Urinary bladder (tissue), 4 donors: ENCODE results near the gene CCDC69. TPM values are rescaled to one million over a fixed set of nuclear protein-coding genes. Genes with fewer than 3 reads are reported as not detected.
"Not testable (repeated sequence)": the region's sequence is repeated elsewhere in the genome, so short reads cannot be mapped to it uniquely, and the experiment has no call there.

Experiments used
- DNase-seq: peaks from one replicate; pipeline ENCODE4 v3.0.0-alpha.2; 2015; ENCODE audit errors: extremely low spot score
- H3K27ac ChIP-seq: one replicate; pipeline ENCODE4 v1.5.1; 2013; ENCODE audit warnings: low read depth, mild to moderate bottlenecking, moderate library complexity
- H3K36me3 ChIP-seq: one replicate; pipeline ENCODE4 v1.6.1; 2013; ENCODE audit warnings: mild to moderate bottlenecking, moderate library complexity; ENCODE audit not compliant: insufficient read depth
- H3K4me1 ChIP-seq: one replicate; pipeline ENCODE4 v1.6.1; 2013; ENCODE audit warnings: mild to moderate bottlenecking, moderate library complexity; ENCODE audit not compliant: insufficient read depth
- H3K4me3 ChIP-seq: one replicate; pipeline ENCODE4 v1.5.1; 2013; ENCODE audit warnings: low read depth, low read length
- WGBS: extraction: QIAGEN DNeasy Blood & Tissue Kit; methylation state at CpG from one replicate; pipeline ENCODE4 v1.1.7; 2013; 5-methylcytosine and 5-hydroxymethylcytosine counted together
- polyA plus RNA-seq: library from polyadenylated mRNA; stranded (reverse); fragments of 200-250 nt; gene quantifications from one replicate; pipeline ENCODE4 v1.2.3, GENCODE V29; 2013
- total RNA-seq: library from RNA; depleted of rRNA; stranded (reverse); fragments of >200 nt; gene quantifications from one replicate; pipeline ENCODE4 v1.2.3, GENCODE V29; 2014
- donor health status: healthy with polysubstance abuse.
- donor health status: healthy.

Gene CCDC69
- total and polyA plus RNA-seq, 2 donors = 13.9 to 155 TPM

GRCh38 chr5:151204051-151204450 is 19.8 kb downstream of the CCDC69 start:
- DNase-seq = no peak
- no peak overlapping the region for H3K4me3 ChIP-seq
- 85% methylated on average over 5 of the region's 5 CpGs for WGBS
- no peak overlapping the region for H3K27ac ChIP-seq
- no peaks in the 10 kb centered on the region for H3K36me3 ChIP-seq
- no peaks in the 10 kb centered on the region for H3K4me1 ChIP-seq

GRCh38 chr5:151202381-151203139 is 21.3 kb downstream of the CCDC69 start:
- Histone ChIP-seq H3K36me3 (no peaks in the 10 kb centered on the region), H3K4me1 (no peaks in the 10 kb centered on the region), H3K27ac (no peak overlapping the region), H3K4me3 (no peak overlapping the region)
- no peak for DNase-seq
- 71% methylated on average over 5 of the region's 5 CpGs for WGBS

GRCh38 chr5:151200913-151201595 is 22.8 kb downstream of the CCDC69 start:
- WGBS = 65% methylated on average over 6 of the region's 6 CpGs
- H3K27ac ChIP-seq = no peak overlapping the region
- H3K4me3 ChIP-seq = no peak overlapping the region
- no peaks in the 10 kb centered on the region for H3K4me1 ChIP-seq
- DNase-seq = no peak
- no peaks in the 10 kb centered on the region for H3K36me3 ChIP-seq

- H3K36me3 ChIP-seq = no peaks in the 10 kb centered on the region
- no peak overlapping the region for H3K4me3 ChIP-seq
- no peaks in the 10 kb centered on the region for H3K4me1 ChIP-seq
- no peak overlapping the region for H3K27ac ChIP-seq
- WGBS = 87% methylated on average over 7 of the region's 7 CpGs
- DNase-seq = no peak
Observed at GRCh38 chr5:151199581-151200185, 24.2 kb downstream of the CCDC69 start.

GRCh38 chr5:151198861-151199260 is 25.0 kb downstream of the CCDC69 start:
- H3K27ac ChIP-seq = no peak overlapping the region
- WGBS = 78% methylated on average over 5 of the region's 5 CpGs

GRCh38 chr5:151197291-151197600 is 26.6 kb downstream of the CCDC69 start:
- H3K27ac ChIP-seq, DNase-seq, H3K36me3 ChIP-seq, H3K4me1 ChIP-seq, H3K4me3 ChIP-seq: not testable (repeated sequence)
- WGBS = 93% methylated on average over 9 of the region's 9 CpGs

More at GRCh38 chr5:151198861-151199260, 25.0 kb downstream of the CCDC69 start:
- Histone ChIP-seq H3K4me3 (no peak overlapping the region), H3K36me3 (no peaks in the 10 kb centered on the region), H3K4me1 (no peaks in the 10 kb centered on the region)
- DNase-seq = no peak

GRCh38 chr5:151196556-151197290 is 27.2 kb downstream of the CCDC69 start:
- no peak overlapping the region for H3K27ac ChIP-seq
- 76% methylated on average over 5 of the region's 5 CpGs for WGBS
- no peaks in the 10 kb centered on the region for H3K36me3 ChIP-seq
- H3K4me1 ChIP-seq = no peaks in the 10 kb centered on the region
- H3K4me3 ChIP-seq = no peak overlapping the region
- no peak for DNase-seq

GRCh38 chr5:151195622-151196021 is 28.3 kb downstream of the CCDC69 start:
- H3K36me3 ChIP-seq = no peaks in the 10 kb centered on the region
- no peak overlapping the region for H3K4me3 ChIP-seq
- 86% methylated on average over 5 of the region's 5 CpGs for WGBS
- H3K27ac ChIP-seq = no peak overlapping the region
- DNase-seq = no peak
- H3K4me1 ChIP-seq = no peaks in the 10 kb centered on the region

GRCh38 chr5:151192626-151193025 is 31.3 kb downstream of the CCDC69 start:
- Histone ChIP-seq H3K27ac (no peak overlapping the region), H3K4me3 (no peak overlapping the region)

GRCh38 chr5:151191661-151192060 is 32.2 kb downstream of the CCDC69 start:
- Histone ChIP-seq H3K36me3 (no peaks in the 10 kb centered on the region), H3K27ac (no peak overlapping the region), H3K4me1 (no peaks in the 10 kb centered on the region), H3K4me3 (no peak overlapping the region)
- DNase-seq = no peak
- 100% methylated on average over 1 of the region's 1 CpG for WGBS

More at GRCh38 chr5:151192626-151193025, 31.3 kb downstream of the CCDC69 start:
- Histone ChIP-seq H3K4me1 (no peaks in the 10 kb centered on the region), H3K36me3 (no peaks in the 10 kb centered on the region)
- no peak for DNase-seq

GRCh38 chr5:151189151-151189550 is 34.7 kb downstream of the CCDC69 start:
- Histone ChIP-seq H3K27ac (no peak overlapping the region), H3K4me3 (no peak overlapping the region), H3K36me3 (peaks cover 3% of the 10 kb centered on the region), H3K4me1 (no peaks in the 10 kb centered on the region)
- WGBS = 97% methylated on average over 2 of the region's 2 CpGs
- no peak for DNase-seq

- Histone ChIP-seq H3K36me3 (peaks cover 3% of the 10 kb centered on the region), H3K27ac (no peak overlapping the region), H3K4me1 (no peaks in the 10 kb centered on the region), H3K4me3 (no peak overlapping the region)
- 73% methylated on average over 4 of the region's 4 CpGs for WGBS
- no peak for DNase-seq
Observed at GRCh38 chr5:151186538-151186937, 37.4 kb downstream of the CCDC69 start.

- no peak for DNase-seq
- WGBS = 64% methylated on average over 5 of the region's 5 CpGs
- H3K4me3 ChIP-seq = no peak overlapping the region
- H3K4me1 ChIP-seq = no peaks in the 10 kb centered on the region
- no peak overlapping the region for H3K27ac ChIP-seq
- peaks cover 3% of the 10 kb centered on the region for H3K36me3 ChIP-seq
Observed at GRCh38 chr5:151186052-151186451, 37.8 kb downstream of the CCDC69 start.
